ENCODE results near the gene DLX5.

DNA sequence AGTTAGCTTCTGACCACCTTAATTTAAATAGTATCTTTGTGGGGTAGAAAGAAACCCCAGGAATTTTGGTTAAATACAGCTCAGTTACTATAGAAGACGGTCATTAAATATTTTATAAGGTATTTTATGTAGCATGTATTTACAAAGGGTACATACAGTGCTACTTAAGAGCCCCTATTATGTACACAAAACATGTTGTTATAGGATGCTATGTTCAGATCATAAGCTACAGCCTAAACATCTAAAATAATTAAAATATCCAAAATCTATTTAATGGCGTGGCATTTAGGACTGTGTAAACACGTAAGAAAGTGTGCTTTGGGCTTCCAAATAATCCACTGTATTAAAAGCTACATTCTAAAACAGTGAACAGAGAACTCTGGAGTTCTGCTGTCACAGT lies 39.4 kb upstream of the DLX5 start:
- TF ChIP-seq EZH2 (IDR thresholded peaks at IDR 0.05; ENCODE audit: insufficient read depth, poor library complexity, severe bottlenecking), result no peak
- TF ChIP-seq EZH2phosphoT487 (IDR thresholded peaks at IDR 0.05; ENCODE audit: insufficient read depth, low read depth), result no peak
